ENCODE measurements around the gene INAVA. TPM values are rescaled to one million over a fixed set of nuclear protein-coding genes. Genes with fewer than 3 reads are reported as not detected.

INAVA gene
- total and polyA plus RNA-seq, 2 of the 13 experiments (the other 11 are each of a cell fraction or from before 2014, with no cell fraction given), result 6.0 to 13.5 TPM

DNA sequence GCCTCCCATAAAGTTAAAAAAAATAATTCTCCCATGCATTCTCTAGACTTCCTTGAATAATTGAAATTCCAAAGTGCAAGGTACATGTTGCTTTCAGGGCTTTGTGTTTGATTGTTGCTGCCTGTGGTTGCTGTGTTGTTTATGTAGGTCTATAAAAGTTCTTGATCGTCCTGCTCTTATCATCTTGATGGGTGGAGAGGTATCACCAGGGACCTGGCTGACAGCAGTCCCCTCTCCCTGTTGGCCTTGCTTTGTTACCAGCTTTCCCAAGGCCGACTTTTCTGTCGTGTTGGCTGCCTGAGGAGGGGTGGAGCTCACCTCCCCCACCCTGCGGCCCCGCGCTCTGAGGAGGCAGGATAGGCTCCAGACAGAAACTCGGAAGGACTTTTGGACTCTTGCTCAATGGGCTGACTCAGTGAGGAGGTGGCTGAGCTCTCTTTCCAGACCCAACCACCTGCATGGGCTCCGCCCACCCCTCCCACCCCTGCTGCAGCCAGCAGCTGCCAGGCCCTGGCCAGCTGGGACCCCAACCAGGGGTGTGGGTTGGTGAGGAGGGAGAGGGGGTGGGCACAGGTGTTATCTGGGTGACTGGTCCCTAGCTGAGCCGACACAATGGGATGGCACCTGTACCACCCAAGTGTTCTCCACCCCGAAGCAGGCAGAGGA, 2.0 kb downstream of the INAVA start (continued):
- TF ChIP-seq PHF5A (CRISPR knock-in tag; IDR thresholded peaks at IDR 0.05; ENCODE audit: low read depth, unreplicated experiment) (no peak), MTA1 (CRISPR knock-in tag; IDR thresholded peaks at IDR 0.05; ENCODE audit: borderline replicate concordance) (peak; percentile 98), ZNF747 (CRISPR knock-in tag; IDR thresholded peaks at IDR 0.05; ENCODE audit: borderline replicate concordance) (no peak), EHMT2 (IDR thresholded peaks at IDR 0.05; ENCODE audit: borderline replicate concordance, low read depth, low read length) (no peak), SRY (CRISPR knock-in tag; IDR thresholded peaks at IDR 0.05) (no peak), MAFF (IDR thresholded peaks at IDR 0.05; ENCODE audit: low read depth, low read length) (peak; percentile 15; the same call in 1 of the 2 replicates), SATB2 (CRISPR knock-in tag; IDR thresholded peaks at IDR 0.05) (no peak), TOE1 (CRISPR knock-in tag; IDR thresholded peaks at IDR 0.05) (no peak), ETV6 (CRISPR knock-in tag; conservative IDR thresholded peaks at IDR 0.05) (0 out of 2 replicates have a peak, but pooled peaks have one; percentile 47), ZNF670 (CRISPR knock-in tag; IDR thresholded peaks at IDR 0.05; ENCODE audit: borderline replicate concordance) (0 out of 2 replicates have a peak, but pooled peaks have one; percentile 46), MBD4 (IDR thresholded peaks at IDR 0.05; ENCODE audit: borderline replicate concordance, low read length) (no peak)
- TF ChIP-seq, protein P1, sequence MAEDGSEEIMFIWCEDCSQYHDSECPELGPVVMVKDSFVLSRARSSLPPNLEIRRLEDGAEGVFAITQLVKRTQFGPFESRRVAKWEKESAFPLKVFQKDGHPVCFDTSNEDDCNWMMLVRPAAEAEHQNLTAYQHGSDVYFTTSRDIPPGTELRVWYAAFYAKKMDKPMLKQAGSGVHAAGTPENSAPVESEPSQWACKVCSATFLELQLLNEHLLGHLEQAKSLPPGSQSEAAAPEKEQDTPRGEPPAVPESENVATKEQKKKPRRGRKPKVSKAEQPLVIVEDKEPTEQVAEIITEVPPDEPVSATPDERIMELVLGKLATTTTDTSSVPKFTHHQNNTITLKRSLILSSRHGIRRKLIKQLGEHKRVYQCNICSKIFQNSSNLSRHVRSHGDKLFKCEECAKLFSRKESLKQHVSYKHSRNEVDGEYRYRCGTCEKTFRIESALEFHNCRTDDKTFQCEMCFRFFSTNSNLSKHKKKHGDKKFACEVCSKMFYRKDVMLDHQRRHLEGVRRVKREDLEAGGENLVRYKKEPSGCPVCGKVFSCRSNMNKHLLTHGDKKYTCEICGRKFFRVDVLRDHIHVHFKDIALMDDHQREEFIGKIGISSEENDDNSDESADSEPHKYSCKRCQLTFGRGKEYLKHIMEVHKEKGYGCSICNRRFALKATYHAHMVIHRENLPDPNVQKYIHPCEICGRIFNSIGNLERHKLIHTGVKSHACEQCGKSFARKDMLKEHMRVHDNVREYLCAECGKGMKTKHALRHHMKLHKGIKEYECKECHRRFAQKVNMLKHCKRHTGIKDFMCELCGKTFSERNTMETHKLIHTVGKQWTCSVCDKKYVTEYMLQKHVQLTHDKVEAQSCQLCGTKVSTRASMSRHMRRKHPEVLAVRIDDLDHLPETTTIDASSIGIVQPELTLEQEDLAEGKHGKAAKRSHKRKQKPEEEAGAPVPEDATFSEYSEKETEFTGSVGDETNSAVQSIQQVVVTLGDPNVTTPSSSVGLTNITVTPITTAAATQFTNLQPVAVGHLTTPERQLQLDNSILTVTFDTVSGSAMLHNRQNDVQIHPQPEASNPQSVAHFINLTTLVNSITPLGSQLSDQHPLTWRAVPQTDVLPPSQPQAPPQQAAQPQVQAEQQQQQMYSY (CRISPR knock-in tag; IDR thresholded peaks at IDR 0.05), result no peak
- TF ChIP-seq, protein P2, sequence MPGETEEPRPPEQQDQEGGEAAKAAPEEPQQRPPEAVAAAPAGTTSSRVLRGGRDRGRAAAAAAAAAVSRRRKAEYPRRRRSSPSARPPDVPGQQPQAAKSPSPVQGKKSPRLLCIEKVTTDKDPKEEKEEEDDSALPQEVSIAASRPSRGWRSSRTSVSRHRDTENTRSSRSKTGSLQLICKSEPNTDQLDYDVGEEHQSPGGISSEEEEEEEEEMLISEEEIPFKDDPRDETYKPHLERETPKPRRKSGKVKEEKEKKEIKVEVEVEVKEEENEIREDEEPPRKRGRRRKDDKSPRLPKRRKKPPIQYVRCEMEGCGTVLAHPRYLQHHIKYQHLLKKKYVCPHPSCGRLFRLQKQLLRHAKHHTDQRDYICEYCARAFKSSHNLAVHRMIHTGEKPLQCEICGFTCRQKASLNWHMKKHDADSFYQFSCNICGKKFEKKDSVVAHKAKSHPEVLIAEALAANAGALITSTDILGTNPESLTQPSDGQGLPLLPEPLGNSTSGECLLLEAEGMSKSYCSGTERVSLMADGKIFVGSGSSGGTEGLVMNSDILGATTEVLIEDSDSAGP (CRISPR knock-in tag; IDR thresholded peaks at IDR 0.05; ENCODE audit: borderline replicate concordance), result peak; percentile 74
- TF ChIP-seq, protein P3, sequence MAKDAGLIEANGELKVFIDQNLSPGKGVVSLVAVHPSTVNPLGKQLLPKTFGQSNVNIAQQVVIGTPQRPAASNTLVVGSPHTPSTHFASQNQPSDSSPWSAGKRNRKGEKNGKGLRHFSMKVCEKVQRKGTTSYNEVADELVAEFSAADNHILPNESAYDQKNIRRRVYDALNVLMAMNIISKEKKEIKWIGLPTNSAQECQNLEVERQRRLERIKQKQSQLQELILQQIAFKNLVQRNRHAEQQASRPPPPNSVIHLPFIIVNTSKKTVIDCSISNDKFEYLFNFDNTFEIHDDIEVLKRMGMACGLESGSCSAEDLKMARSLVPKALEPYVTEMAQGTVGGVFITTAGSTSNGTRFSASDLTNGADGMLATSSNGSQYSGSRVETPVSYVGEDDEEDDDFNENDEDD (CRISPR knock-in tag; IDR thresholded peaks at IDR 0.05; ENCODE audit: borderline replicate concordance), result peak; percentile 73; the same call in 1 of the 2 replicates
- TF ChIP-seq, protein P4, sequence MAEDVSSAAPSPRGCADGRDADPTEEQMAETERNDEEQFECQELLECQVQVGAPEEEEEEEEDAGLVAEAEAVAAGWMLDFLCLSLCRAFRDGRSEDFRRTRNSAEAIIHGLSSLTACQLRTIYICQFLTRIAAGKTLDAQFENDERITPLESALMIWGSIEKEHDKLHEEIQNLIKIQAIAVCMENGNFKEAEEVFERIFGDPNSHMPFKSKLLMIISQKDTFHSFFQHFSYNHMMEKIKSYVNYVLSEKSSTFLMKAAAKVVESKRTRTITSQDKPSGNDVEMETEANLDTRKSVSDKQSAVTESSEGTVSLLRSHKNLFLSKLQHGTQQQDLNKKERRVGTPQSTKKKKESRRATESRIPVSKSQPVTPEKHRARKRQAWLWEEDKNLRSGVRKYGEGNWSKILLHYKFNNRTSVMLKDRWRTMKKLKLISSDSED (CRISPR knock-in tag; IDR thresholded peaks at IDR 0.05), result no peak
- TF ChIP-seq, protein P5, sequence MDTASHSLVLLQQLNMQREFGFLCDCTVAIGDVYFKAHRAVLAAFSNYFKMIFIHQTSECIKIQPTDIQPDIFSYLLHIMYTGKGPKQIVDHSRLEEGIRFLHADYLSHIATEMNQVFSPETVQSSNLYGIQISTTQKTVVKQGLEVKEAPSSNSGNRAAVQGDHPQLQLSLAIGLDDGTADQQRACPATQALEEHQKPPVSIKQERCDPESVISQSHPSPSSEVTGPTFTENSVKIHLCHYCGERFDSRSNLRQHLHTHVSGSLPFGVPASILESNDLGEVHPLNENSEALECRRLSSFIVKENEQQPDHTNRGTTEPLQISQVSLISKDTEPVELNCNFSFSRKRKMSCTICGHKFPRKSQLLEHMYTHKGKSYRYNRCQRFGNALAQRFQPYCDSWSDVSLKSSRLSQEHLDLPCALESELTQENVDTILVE (CRISPR knock-in tag; IDR thresholded peaks at IDR 0.05), result peak; percentile 39; the same call in 1 of the 2 replicates
- TF ChIP-seq, protein P6, sequence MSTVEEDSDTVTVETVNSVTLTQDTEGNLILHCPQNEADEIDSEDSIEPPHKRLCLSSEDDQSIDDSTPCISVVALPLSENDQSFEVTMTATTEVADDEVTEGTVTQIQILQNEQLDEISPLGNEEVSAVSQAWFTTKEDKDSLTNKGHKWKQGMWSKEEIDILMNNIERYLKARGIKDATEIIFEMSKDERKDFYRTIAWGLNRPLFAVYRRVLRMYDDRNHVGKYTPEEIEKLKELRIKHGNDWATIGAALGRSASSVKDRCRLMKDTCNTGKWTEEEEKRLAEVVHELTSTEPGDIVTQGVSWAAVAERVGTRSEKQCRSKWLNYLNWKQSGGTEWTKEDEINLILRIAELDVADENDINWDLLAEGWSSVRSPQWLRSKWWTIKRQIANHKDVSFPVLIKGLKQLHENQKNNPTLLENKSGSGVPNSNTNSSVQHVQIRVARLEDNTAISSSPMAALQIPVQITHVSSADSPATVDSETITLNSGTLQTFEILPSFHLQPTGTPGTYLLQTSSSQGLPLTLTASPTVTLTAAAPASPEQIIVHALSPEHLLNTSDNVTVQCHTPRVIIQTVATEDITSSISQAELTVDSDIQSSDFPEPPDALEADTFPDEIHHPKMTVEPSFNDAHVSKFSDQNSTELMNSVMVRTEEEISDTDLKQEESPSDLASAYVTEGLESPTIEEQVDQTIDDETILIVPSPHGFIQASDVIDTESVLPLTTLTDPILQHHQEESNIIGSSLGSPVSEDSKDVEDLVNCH (CRISPR knock-in tag; IDR thresholded peaks at IDR 0.05), result no peak
